NCI-H1048 (cell line): ENCODE measurements around the gene FBXO22.
"Not testable (repeated sequence)": the region's sequence is repeated elsewhere in the genome, so short reads cannot be mapped to it uniquely, and the experiment has no call there.

ENCODE experiments used
- DNase-seq: peaks from one replicate; lab custom pipeline; 2025; lab: John Stamatoyannopoulos, UW

FBXO22 gene

GRCh38 chr15:75903331-75904239 is at the start of gene FBXO22:
FBXO22 (plus strand) TSS chr15:75903878; CDS start chr15:75903964, 86 bp downstream.
- DNase-seq = peak; percentile 88

GRCh38 chr15:75857886-75858285 is 45.8 kb upstream of the FBXO22 start:
- no peak for DNase-seq

- no peak for DNase-seq
Measured at GRCh38 chr15:75861750-75862402, 41.8 kb upstream of the FBXO22 start.

GRCh38 chr15:75862796-75863195 is 40.9 kb upstream of the FBXO22 start:
- no peak for DNase-seq

GRCh38 chr15:75864213-75865059 is 39.2 kb upstream of the FBXO22 start:
- DNase-seq = no peak

GRCh38 chr15:75866045-75866444 is 37.6 kb upstream of the FBXO22 start:
- not testable (repeated sequence) for DNase-seq

- DNase-seq = no peak
Measured at GRCh38 chr15:75866916-75867315, 36.8 kb upstream of the FBXO22 start.

GRCh38 chr15:75867449-75867848 is 36.2 kb upstream of the FBXO22 start:
- DNase-seq = no peak

- DNase-seq = no peak
Measured at GRCh38 chr15:75868019-75868418, 35.7 kb upstream of the FBXO22 start.

- DNase-seq = no peak
Measured at GRCh38 chr15:75869446-75869845, 34.2 kb upstream of the FBXO22 start.

- DNase-seq = not testable (repeated sequence)
Measured at GRCh38 chr15:75871589-75871988, 32.1 kb upstream of the FBXO22 start.

GRCh38 chr15:75872403-75872990 is 31.2 kb upstream of the FBXO22 start:
- no peak for DNase-seq

GRCh38 chr15:75884041-75884440 is 19.6 kb upstream of the FBXO22 start:
- DNase-seq = no peak

- no peak for DNase-seq
Measured at GRCh38 chr15:75887178-75887577, 16.5 kb upstream of the FBXO22 start.

- no peak for DNase-seq
Measured at GRCh38 chr15:75891895-75892294, 11.8 kb upstream of the FBXO22 start.

- no peak for DNase-seq
Measured at GRCh38 chr15:75895731-75896130, 7.9 kb upstream of the FBXO22 start.

- no peak for DNase-seq
Measured at GRCh38 chr15:75900577-75900976, 3.1 kb upstream of the FBXO22 start.

GRCh38 chr15:75902129-75902557 is 1.5 kb upstream of the FBXO22 start:
- no peak for DNase-seq

- no peak for DNase-seq
Measured at GRCh38 chr15:75905231-75905630, 1.6 kb downstream of the FBXO22 start.

GRCh38 chr15:75910355-75910754 is 6.7 kb downstream of the FBXO22 start:
- not testable (repeated sequence) for DNase-seq

- DNase-seq = no peak
Measured at GRCh38 chr15:75916978-75917377, 13.3 kb downstream of the FBXO22 start.

- no peak for DNase-seq
Measured at GRCh38 chr15:75918135-75918534, 14.5 kb downstream of the FBXO22 start.
